ENCODE measurements around the gene ISM1. TPM values are rescaled to one million over a fixed set of nuclear protein-coding genes. Genes with fewer than 3 reads are reported as not detected.

Gene ISM1
- polyA plus RNA-seq, 1 experiment, result 0.25 TPM

- ChIA-PET CTCF (interaction anchor here (0.9 to 1.2 kb wide), 4 partner anchors 10 to 197 kb away, joined by 3 read pairs; no protein-coding TSS in a partner anchor), POLR2A (no interaction called here)
- H3K27me3 ChIP-seq (ENCODE audit: control insufficient read depth, insufficient read depth, low read length), result no peaks in the 10 kb centered on the region
- TF ChIP-seq, protein P1, sequence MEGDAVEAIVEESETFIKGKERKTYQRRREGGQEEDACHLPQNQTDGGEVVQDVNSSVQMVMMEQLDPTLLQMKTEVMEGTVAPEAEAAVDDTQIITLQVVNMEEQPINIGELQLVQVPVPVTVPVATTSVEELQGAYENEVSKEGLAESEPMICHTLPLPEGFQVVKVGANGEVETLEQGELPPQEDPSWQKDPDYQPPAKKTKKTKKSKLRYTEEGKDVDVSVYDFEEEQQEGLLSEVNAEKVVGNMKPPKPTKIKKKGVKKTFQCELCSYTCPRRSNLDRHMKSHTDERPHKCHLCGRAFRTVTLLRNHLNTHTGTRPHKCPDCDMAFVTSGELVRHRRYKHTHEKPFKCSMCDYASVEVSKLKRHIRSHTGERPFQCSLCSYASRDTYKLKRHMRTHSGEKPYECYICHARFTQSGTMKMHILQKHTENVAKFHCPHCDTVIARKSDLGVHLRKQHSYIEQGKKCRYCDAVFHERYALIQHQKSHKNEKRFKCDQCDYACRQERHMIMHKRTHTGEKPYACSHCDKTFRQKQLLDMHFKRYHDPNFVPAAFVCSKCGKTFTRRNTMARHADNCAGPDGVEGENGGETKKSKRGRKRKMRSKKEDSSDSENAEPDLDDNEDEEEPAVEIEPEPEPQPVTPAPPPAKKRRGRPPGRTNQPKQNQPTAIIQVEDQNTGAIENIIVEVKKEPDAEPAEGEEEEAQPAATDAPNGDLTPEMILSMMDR (IDR thresholded peaks at IDR 0.05; ENCODE audit: insufficient read depth, low read depth, low read length), result no peak
- no peak for DNase-seq (ENCODE audit: low read depth)
- H3K4me3 ChIP-seq (ENCODE audit: low read depth, low read length), result no peak overlapping the region
- no peaks in the 10 kb centered on the region for H3K36me3 ChIP-seq (ENCODE audit: control insufficient read depth, insufficient read depth, low read length)
Measured at GRCh38 chr20:13305284-13305683, 84.2 kb downstream of the ISM1 start.

- POLR2A ChIA-PET, result no interaction called here
- TF ChIP-seq, protein P1 (IDR thresholded peaks at IDR 0.05; ENCODE audit: insufficient read depth, low read depth, low read length), result no peak
- H3K27me3 ChIP-seq (ENCODE audit: control insufficient read depth, insufficient read depth, low read length), result no peaks in the 10 kb centered on the region
- no peak for DNase-seq (ENCODE audit: low read depth)
- no peak overlapping the region for H3K4me3 ChIP-seq (ENCODE audit: low read depth, low read length)
- H3K36me3 ChIP-seq (ENCODE audit: control insufficient read depth, insufficient read depth, low read length), result no peaks in the 10 kb centered on the region
- CTCF ChIA-PET, result interaction anchor here (0.6 kb wide), 1 partner anchor 464 kb away, joined by 3 read pairs; no protein-coding TSS in a partner anchor
Measured at GRCh38 chr20:13307562-13308163, 86.6 kb downstream of the ISM1 start.

GRCh38 chr20:13312300-13312699 lies 91.2 kb downstream of the ISM1 start:
- CTCF ChIA-PET, result interaction anchor here (2.2 kb wide), 1 partner anchor 10 kb away, joined by 12 read pairs; no protein-coding TSS in a partner anchor
- TF ChIP-seq, protein P1 (IDR thresholded peaks at IDR 0.05; ENCODE audit: insufficient read depth, low read depth, low read length), result no peak
- POLR2A ChIA-PET, result no interaction called here
- Histone ChIP-seq H3K27me3 (ENCODE audit: control insufficient read depth, insufficient read depth, low read length) (no peaks in the 10 kb centered on the region), H3K4me3 (ENCODE audit: low read depth, low read length) (no peak overlapping the region), H3K36me3 (ENCODE audit: control insufficient read depth, insufficient read depth, low read length) (no peaks in the 10 kb centered on the region)
- DNase-seq (ENCODE audit: low read depth), result no peak

DNA sequence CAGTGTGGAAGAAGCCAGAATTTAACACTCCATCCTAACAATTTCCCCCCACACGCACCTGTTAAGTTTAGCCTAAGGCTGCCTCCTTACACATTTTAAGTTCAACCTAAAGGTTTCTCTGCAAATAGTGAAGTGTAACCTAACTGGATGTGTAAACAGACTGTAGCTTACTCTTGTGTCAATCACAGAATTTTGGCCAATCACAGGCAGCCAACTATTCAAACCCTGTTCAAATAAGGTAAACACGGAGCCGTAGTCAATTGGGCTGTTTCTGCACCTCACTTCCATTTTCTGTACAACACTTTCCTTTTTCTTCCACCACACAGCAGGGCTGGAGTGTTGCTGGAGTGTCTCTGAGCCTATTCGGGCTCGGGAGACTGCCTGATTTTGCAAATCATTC lies 92.1 kb downstream of the ISM1 start:
- no peaks in the 10 kb centered on the region for H3K27me3 ChIP-seq (ENCODE audit: control insufficient read depth, insufficient read depth, low read length)
- POLR2A ChIA-PET, result no interaction called here
- TF ChIP-seq, protein P1 (IDR thresholded peaks at IDR 0.05; ENCODE audit: insufficient read depth, low read depth, low read length), result no peak
- DNase-seq (ENCODE audit: low read depth), result no peak
- no peak overlapping the region for H3K4me3 ChIP-seq (ENCODE audit: low read depth, low read length)
- H3K36me3 ChIP-seq (ENCODE audit: control insufficient read depth, insufficient read depth, low read length), result no peaks in the 10 kb centered on the region
- CTCF ChIA-PET, result interaction anchor here (0.6 to 1.1 kb wide), 2 partner anchors 9 to 12 kb away, joined by 3 read pairs; no protein-coding TSS in a partner anchor

- no peaks in the 10 kb centered on the region for H3K27me3 ChIP-seq (ENCODE audit: control insufficient read depth, insufficient read depth, low read length)
- DNase-seq (ENCODE audit: low read depth), result no peak
- TF ChIP-seq, protein P1 (IDR thresholded peaks at IDR 0.05; ENCODE audit: insufficient read depth, low read depth, low read length), result no peak
- H3K4me3 ChIP-seq (ENCODE audit: low read depth, low read length), result no peak overlapping the region
- no peaks in the 10 kb centered on the region for H3K36me3 ChIP-seq (ENCODE audit: control insufficient read depth, insufficient read depth, low read length)
- POLR2A ChIA-PET, result no interaction called here
- CTCF ChIA-PET, result no interaction called here
Measured at GRCh38 chr20:13317439-13317838, 96.4 kb downstream of the ISM1 start.
